ENCODE measurements around the gene DPP9.

GRCh38 chr19:4642625-4643024, 81.0 kb downstream of the DPP9 start:
- no peak for TF ChIP-seq CTCF (IDR thresholded peaks at IDR 0.05)
- TF ChIP-seq EZH2 (IDR thresholded peaks at IDR 0.05), result no peak
- TF ChIP-seq EZH2phosphoT487 (IDR thresholded peaks at IDR 0.05), result no peak

Measured in neural progenitor cell (in vitro differentiated cells).